Stimulated activated CD4-positive, alpha-beta T cell treated with anti-CD3 and anti-CD28 coated beads, TNF-alpha, amount 100 ng/mL, for 48 hours (primary cell): Measurements from ENCODE around the gene ZNF606.

Experiments
- DNase-seq, 3 donors: peaks; one replicate each; pipeline ENCODE4 v3.0.0-alpha.2; 2020; ENCODE audit warnings: low read depth in 3 of 3

The ZNF606 gene

GRCh38 chr19:58002384-58003173, at the start of gene ZNF606:
ZNF606 (minus strand) TSS chr19:58002820; CDS start chr19:58001319, 1,501 bp downstream.
- peak; percentile 61 to 74 (median 65) for DNase-seq

- no peak for DNase-seq
Measured at GRCh38 chr19:58052256-58052655, 49.6 kb upstream of the ZNF606 start.

- no peak for DNase-seq
Measured at GRCh38 chr19:58047672-58048071, 45.1 kb upstream of the ZNF606 start.

GRCh38 chr19:58046856-58047255, 44.2 kb upstream of the ZNF606 start:
- no peak for DNase-seq

- no peak for DNase-seq
Measured at GRCh38 chr19:58045411-58046050, 42.9 kb upstream of the ZNF606 start.

- no peak for DNase-seq
Measured at GRCh38 chr19:58044886-58045285, 42.3 kb upstream of the ZNF606 start.

GRCh38 chr19:58044391-58044790, 41.8 kb upstream of the ZNF606 start:
- DNase-seq = no peak

GRCh38 chr19:58042495-58043340, 40.1 kb upstream of the ZNF606 start:
- DNase-seq = no peak

- DNase-seq = no peak
Measured at GRCh38 chr19:58040751-58041525, 38.3 kb upstream of the ZNF606 start.

GRCh38 chr19:58038688-58039204, 36.1 kb upstream of the ZNF606 start:
- no peak for DNase-seq

- DNase-seq = no peak
Measured at GRCh38 chr19:58037927-58038687, 35.5 kb upstream of the ZNF606 start.

GRCh38 chr19:58035863-58036262, 33.2 kb upstream of the ZNF606 start:
- no peak for DNase-seq

GRCh38 chr19:58034477-58034793, 31.8 kb upstream of the ZNF606 start:
- DNase-seq = no peak

- peak in 2 of 3 donors; percentile 7 to 34 for DNase-seq
Measured at GRCh38 chr19:58033741-58034476, 31.3 kb upstream of the ZNF606 start, which contains the start of gene ZSCAN1. ZSCAN1 (plus strand) TSS chr19:58034025; CDS start chr19:58037837, 3,812 bp downstream.

- DNase-seq = no peak
Measured at GRCh38 chr19:58024661-58025060, 22.0 kb upstream of the ZNF606 start.

GRCh38 chr19:58022283-58022660, 19.7 kb upstream of the ZNF606 start:
- no peak for DNase-seq

GRCh38 chr19:58021541-58022282, 19.1 kb upstream of the ZNF606 start:
- no peak for DNase-seq

- no peak for DNase-seq
Measured at GRCh38 chr19:58020129-58020528, 17.5 kb upstream of the ZNF606 start.

- no peak for DNase-seq
Measured at GRCh38 chr19:58014141-58014540, 11.5 kb upstream of the ZNF606 start.
